H54 (cell line): ENCODE measurements around the gene SCGB3A2.
A peak's percentile ranks its signal among the peaks of the same experiment; 100 is the strongest.
"Not testable (repeated sequence)": the region's sequence is repeated elsewhere in the genome, so short reads cannot be mapped to it uniquely, and the experiment has no call there.

Experiments used
- DNase-seq: peaks from one replicate; pipeline ENCODE4 v3.0.0; 2011; ENCODE audit warnings: low spot score, mixed read lengths; ENCODE audit not compliant: insufficient read length
- FAIRE-seq: peaks from 3 replicates; lab custom pipeline; 2011; peaks lifted over from hg19 to GRCh38; lab: Jason Lieb, UNC
- POLR2A ChIP-seq: IDR thresholded peaks from 2 replicates; pipeline ENCODE4 v1.6.1; 2011; ENCODE audit warnings: low read depth, mild to moderate bottlenecking, low read length

The SCGB3A2 gene

DNA sequence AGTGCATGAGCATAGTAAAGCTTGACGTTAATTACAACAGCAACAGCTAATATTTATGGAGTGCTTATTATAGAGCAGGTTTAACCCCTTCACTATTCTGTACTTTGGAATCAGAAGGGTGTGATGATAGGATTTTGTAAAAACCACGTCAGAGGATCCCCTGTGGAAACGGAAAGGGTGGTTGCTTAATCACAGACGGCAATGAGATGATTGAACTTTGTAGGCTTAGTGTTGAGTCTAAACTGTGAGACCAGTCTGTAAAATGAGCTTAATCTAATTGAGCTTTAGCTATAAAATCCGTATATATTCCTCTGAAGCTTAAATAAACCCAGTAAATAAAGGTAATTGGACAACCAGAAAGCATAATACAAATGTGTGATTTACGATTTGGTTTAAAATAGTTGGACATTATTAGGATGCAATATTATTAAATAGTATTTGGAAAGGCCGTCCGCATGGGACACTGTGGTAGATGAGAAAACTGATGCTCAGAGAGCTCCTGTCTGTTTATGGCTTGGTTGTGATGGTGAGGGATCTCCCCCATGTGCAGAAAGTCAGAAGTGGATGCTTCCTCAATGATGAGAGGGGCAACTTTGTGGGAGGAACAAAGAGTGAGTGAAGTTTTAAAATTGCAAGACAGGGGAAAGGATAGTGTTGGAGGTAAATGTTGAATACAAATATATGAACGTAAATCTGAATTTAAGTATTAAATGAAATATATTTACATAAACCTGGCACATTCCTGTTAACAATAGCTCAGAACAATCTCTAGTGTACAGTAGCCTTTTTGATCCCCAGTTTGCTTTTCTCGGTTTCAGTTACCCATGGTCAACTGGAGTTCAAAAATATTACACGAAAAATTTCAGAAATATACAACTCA is 23.4 kb upstream of the SCGB3A2 start:
- no peak for DNase-seq
- FAIRE-seq: no peak
- TF ChIP-seq POLR2A: no peak

DNA sequence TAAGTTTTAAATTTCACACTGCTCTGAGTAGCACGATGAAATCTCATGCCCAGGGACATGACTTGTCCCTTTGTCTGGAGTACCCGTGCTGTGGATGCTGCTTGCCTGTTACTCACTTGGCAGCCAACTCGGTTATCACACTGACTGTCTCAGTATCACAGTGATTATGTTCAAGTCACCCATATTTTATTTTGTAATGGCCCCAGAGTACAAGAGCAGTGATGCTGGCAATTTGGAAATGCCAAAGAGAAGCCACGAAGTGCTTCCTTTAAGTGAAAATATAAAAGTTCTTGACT is 22.8 kb upstream of the SCGB3A2 start:
- FAIRE-seq: no peak
- DNase-seq: no peak
- no peak for TF ChIP-seq POLR2A

DNA sequence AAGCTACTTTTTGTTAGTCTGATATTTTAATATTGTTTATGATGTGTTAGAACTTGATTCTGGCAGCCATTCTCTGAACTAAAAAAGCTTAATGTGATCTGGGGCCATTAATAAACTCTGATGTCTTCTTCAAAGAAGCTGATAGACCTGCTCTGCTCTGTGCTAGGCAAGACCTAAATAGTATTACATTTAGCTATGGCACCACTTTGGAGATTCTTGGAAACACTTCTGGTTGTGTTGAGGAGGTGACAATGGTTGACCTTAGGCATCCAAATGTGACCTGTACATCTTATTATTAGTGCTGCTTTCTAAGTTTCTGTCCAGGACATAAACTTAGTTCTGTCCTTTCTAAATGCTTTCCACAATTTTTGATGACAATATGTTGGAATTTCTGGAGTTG is 21.7 kb upstream of the SCGB3A2 start:
- FAIRE-seq: no peak
- no peak for TF ChIP-seq POLR2A
- DNase-seq: no peak

DNA sequence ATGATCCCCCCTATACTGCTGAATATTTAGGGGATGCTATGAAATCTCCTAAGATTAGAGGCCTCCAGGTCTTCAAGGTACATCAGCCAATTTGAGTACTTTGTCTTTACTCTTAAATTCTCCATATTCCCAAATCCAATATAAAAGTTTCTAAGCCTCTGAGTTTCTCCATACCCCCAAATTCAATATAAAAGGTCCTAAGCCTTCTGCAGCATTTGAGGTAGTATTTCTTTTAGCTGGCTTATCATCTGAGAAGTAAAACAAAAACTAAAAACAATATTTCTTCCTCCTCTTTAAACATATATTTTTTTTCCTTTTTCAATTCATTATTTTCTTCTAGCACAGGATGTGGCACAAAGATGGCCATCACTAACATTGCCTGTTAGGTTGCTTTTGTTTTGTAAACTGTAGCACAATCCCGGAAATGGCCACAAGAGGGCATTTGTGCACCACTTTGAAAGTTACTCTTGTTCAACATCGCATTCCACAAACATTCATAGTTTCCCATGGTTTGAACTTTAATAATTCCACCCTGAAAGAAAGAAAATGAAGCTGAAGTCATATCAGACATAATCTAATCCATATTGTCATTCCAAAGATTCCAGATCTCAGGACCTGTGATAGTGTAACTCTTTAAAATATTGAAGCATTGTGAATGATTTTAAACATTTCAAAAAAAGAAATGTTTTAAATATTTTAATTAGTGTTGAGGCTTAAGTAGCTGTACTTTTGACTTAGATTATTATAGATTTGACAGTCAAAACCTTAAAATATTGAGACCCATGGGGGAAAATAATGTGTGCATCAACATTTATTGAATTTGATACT is 21.0 kb upstream of the SCGB3A2 start:
- FAIRE-seq (peak; percentile 74), DNase-seq (peak; percentile 9)
- TF ChIP-seq POLR2A: no peak

DNA sequence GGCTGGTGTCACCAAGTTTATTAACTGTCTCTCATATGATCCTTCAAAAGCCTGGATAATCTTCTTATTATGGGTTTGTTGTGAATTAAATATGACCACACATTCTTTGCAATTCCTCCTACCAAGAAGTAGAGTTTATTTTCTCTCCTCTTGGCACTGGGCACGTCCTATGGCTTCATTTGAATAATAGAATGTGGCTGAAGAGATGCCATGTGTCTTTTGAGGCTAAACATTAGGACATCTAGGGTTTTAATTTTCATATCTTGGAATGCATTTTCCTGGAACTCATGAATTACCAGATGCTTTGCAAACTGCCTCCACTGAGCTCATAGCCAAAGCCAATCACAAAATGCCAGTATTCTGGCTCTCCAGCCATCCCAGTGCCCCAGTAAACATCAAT is 19.9 kb upstream of the SCGB3A2 start:
- no peak for TF ChIP-seq POLR2A
- FAIRE-seq: no peak
- DNase-seq: no peak

DNA sequence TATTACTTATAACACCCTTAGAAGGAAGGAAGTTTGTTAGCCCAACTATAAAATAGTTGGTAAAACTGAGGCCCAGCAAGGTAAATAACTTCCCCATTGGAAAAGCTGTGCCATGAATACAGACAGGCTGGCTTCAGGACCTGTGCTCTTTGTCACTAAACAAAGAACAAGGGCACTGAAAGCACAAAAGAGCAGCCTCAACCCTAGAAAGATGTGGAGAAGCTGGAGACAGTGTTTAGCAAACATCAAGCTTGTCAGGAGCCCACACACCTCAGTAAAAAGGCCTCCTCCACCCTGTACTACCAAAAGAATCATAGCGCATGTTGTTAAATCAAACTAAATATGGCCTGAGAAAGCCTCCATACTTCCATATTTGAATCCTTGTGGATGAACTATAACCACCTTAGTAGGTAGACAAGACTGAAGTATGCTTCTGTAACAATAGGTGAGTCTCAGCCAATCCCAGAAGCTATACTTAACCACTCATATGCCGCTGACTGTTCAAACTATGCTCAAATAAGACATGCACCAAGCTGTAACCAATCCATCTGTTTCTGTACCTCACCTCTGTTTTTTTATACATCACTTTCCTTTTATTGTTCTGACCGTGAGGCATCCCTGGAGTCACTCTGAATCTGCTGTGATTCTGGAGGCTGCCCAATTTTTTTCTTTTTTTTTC is 18.4 kb upstream of the SCGB3A2 start:
- no peak for FAIRE-seq
- DNase-seq: no peak
- TF ChIP-seq POLR2A: no peak

DNA sequence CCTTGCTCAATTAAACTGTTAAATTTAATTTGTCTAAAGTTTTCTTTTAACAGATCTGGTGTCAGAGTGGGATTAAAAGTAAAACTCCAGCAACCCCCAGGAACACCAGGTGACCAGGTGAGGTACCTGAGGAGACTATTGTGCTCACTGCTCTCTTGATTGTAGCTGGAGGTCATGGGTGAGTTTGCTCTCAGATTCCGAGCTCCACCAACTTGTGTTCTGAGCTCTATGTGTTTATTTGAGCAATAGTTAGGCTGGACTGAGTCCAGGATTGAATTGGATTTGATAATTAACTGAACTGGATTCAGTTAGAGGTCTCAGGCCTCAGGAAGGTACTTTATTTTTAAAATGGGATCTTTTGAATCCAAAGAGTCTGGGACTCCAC is 17.9 kb upstream of the SCGB3A2 start:
- DNase-seq (no peak), FAIRE-seq (no peak)
- TF ChIP-seq POLR2A: no peak

DNA sequence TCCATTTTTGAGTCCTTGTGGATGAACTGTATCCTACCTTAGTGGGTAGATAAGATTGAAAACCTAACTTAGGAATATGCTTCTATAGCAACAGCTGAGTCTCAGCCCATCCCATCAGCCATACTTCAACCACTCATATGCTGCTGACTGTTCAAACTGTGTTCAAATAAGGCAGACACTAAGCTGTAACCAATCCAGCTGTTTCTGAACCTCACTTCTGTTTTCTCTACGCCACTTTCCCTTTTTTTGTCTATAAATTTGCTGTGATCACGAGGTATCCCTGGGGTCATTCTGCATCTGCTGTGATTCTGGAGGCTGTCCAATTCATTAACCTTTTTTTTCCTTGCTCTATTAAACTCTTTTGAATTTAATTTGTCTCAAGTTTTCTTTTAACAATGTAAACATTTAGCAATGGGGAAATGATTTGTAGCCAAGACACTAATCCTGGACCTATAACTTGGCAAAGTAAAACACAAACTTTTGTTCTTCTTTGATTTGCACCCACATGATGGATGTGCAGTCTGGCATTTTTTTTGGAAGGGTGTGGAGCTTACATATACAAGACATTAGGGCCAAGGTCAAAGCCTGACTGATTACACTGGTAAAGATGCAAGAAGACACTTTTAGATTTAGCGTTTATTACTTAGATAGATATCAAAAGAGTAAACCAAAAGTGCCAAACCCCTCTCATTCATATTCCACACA is 14.9 kb upstream of the SCGB3A2 start:
- no peak for FAIRE-seq
- DNase-seq: no peak
- no peak for TF ChIP-seq POLR2A

DNA sequence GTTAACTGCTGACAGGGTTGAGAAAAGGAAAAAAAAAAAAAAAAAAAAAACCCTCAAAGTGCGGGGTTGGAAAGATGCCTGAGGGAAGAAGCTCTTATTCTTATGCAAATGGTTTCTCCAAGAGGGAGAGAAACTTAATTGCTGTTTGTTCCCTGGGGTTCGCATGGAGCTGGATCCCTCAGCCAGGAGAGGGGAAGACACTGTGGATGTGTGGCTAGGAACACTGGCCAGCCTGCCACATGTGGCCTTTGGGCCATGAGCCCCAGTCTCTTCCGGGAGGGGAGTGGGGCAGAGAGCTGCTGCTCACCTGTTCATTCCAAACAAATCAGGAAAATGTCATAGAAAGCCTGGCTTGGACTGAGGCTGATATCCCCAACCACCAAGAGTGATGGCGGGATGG is 9.4 kb upstream of the SCGB3A2 start:
- FAIRE-seq: no peak
- no peak for TF ChIP-seq POLR2A
- no peak for DNase-seq

DNA sequence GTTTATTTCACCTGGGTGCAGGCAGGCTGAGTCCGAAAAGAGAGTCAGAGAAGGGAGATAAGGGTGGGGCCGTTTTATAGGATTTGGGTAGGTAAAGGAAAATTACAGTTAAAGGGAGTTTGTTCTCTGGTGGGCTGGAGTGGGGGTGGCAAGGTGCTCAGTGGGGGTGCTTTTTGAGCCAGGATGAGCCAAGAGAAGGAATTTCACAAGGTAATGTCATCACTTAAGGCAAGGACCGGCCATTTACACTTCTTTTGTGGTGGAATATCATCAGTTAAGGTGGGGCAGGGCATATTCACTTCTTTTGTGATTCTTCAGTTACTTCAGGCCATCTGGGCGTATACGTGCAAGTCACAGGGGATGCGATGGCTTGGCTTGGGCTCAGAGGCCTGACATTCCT is 8.6 kb upstream of the SCGB3A2 start:
- not testable (repeated sequence) for DNase-seq, FAIRE-seq

DNA sequence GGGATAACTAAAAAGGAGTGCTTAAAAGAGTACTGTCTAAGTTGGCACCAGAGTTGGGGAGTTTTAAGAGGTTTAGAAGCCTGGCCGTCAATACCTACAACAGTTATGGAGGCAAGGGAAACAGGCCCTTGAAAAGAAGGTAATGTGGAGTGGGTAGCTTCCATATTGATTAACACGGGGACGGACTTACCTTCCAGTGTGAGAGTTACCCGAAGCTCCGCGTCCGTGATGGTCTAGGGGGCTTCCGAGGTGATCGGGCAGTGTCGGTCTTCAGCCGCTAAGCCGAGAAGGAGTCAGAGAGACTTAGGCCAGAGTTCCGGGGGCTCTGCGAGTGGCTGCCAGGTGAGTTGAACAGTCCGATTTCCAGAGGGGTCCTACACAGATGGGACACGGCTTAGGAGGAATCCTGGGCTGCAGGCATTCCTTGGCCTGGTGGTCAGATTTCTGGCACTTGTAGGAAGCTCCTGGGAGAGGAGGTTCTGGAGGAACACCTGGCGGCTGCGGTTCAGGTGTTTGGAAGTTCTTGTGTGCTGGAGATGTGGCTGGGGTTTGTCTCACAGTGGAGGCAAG is 6.4 kb upstream of the SCGB3A2 start:
- DNase-seq, FAIRE-seq: not testable (repeated sequence)

DNA sequence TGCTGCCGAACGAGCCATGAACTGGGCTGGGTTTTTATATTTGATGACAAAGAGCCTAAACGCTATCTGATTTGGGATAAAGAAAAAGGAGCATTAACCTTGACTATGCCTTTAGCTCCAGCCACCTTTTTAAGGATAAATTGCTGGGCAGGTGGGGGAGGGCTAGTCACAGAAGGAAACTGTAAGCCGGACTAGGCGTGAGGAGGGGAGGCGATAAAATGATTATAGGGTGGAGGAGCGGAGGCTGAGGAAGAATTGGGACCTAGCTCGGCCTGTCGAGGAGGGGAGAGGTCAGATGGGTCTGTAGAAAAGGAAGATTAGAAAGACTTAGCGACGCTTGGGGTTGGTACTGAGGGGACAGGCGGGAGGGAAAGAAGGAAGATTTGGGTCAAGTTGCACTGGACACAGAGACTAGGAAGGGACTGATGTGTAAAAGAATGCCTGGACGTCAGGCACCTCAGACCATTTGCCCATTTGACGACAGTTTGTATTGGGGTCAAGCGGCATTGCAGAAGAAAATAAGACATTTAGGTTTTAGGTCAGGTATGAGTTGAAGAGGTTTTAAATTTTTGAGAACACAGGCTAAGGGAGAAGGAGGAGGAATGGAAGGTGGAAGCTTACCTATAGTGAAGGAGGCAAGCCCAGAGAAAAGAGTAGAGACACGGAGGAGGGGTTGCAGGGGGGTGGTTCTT is 5.6 kb upstream of the SCGB3A2 start:
- not testable (repeated sequence) for FAIRE-seq, DNase-seq

DNA sequence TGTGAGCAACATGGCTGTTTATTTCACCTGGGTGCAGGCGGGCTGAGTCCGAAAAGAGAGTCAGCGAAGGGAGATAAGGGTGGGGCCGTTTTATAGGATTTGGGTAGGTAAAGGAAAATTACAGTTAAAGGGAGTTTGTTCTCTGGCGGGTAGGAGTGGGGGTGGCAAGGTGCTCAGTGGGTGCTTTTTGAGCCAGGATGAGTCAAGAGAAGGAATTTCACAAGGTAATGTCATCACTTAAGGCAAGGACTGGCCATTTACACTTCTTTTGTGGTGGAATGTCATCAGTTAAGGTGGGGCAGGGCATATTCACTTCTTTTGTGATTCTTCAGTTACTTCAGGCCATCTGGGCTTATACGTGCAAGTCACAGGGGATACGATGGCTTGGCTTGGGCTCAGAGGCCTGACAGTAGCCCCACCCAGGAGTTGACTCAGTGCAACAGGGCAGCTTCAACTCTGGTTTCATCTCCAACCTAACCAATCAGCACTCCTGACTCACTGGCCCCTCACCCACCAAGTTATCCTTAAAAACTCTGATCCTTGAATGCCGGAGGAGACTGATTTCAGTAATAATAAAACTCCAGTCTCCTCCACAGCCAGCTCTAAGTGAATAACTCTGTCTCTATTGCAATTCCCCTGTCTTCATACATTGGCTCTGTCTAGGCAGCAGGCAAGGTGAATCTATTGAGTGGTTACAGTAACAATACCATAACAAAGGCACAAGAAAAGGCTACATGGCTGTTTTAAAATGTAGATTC is 4.2 kb upstream of the SCGB3A2 start:
- not testable (repeated sequence) for FAIRE-seq, DNase-seq
